GM21529 (cell line): Measurements from ENCODE around the gene SLC43A2.
"Not testable (repeated sequence)": the region's sequence is repeated elsewhere in the genome, so short reads cannot be mapped to it uniquely, and the experiment has no call there.

Experiments used
- ATAC-seq: cut with Tn5 transposase; IDR thresholded peaks from one replicate; pipeline ENCODE4 v1.9.1; 2021; ENCODE audit not compliant: unreplicated experiment

Gene SLC43A2

DNA sequence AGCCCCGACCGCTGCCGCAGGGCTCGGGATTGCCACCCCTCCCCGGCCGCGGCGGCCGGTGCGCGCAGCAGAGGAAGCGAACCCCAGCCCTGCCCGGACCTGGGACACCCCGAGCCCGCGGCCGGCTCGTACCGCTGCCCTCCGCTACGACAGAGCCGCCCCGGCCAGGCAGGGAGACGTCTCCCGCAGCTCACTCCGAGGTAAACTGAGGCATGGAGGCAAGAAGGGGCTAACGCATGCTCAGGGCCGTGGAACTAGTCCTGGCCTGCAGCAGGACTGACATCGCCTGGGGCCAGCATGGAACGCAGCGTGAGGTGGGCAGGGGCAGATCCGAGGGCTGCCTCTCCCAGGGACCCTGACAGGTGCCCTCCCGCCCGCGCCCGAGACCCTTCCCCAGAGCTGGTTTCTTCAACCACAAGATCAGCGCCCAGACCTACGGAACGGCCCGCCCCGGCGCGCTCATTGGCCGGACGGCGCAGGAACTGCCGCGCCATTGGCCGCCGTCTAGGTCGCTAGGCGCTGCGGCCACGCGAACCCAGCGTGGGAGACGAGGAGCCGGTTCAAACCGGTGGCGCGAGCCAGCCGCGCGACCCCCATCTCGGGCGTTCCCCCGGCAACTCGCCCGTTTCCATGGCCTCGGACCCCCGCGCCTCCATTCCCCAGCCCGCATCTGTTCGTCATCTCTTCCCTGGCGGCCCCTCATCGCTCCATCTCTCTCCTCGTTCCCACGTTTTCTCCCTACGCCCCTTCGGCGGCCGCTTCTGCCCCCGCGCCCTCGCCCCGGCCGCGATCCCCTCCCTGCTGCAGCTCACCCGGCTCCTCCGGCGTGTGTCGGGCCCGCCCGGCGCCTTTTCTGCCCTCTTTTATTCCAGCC, at the start of gene SLC43A2:
SLC43A2 (minus strand) TSS at position 853 of the 874 bp plus-strand sequence. CDS start 960 bp downstream, outside the sequence.
- ATAC-seq: peak; percentile 48

DNA sequence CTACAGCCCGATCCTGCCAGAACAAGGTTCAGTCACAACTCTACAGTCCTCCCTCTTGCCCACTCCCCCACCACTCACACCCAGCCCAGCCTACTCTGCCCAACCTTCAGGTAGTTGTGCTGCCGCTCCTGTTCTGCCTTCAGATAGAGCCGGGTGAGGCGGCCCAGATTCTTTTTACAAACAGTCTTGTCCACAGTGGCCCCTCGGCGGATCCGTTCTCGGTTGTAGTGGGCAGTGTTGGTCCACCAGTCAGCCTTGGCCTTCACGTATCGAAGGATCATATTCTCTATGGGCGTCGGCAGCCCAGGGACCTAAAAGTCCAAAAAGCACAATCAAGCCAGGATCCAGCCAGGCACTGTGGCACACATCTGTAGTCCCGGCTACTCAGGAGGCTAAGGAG, 47.8 kb upstream of the SLC43A2 start:
- ATAC-seq: no peak

DNA sequence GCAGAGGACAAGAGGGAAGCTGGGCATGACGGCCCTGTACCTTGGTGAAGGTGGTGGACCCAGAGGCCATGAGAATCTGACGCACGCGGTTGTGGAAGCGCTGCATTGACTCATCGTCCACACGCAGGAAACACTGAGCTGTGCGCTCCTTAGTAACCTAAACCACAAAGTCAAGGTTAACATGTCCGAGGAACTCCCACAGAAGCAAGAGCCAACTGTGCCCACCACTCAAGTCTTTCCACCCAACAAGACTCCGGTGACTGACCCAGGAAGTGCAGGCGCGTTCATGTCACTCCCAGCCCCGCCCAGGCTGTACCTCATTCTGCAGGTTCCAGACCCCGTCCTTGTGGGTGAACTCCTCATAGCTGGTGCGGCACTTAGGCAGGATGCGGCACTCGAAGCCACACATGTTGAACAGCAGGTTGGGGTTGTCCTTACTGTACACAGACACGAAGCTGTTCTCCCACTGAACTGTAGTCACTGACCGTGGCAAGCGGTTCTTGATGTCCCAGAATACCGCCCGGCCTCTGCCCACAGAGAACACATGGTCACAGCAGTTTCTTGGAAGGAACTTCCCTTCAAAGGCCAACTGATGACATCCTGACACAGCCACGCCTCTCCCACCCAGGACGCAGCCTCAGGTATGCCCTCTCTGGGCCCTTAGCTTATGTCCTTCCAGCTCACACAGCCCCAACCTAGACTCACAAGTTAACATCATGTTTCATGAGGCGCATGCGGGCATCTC, 44.6 kb upstream of the SLC43A2 start:
- no peak for ATAC-seq

- ATAC-seq: not testable (repeated sequence)
Observed at GRCh38 chr17:1663934-1664333, 35.3 kb upstream of the SLC43A2 start.

DNA sequence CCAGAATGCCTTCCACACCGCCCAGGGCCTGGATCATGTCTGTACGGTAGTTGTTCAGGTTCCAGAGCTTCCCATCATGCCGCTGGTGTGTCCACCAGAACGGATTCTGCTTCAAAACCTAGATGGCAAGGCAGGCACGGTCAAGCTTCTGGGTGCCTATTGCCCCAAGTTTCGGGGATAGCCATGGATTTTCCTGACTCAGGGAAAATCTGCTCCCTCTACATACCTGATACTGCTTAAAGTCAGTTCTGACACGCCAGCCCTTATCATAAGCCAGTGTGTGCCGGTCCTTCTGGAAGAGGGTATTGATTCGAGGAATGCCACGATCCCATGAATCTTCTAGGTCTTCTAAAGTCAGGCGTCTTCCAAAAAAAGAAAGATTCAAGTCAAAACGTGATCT, 32.4 kb upstream of the SLC43A2 start:
- no peak for ATAC-seq

DNA sequence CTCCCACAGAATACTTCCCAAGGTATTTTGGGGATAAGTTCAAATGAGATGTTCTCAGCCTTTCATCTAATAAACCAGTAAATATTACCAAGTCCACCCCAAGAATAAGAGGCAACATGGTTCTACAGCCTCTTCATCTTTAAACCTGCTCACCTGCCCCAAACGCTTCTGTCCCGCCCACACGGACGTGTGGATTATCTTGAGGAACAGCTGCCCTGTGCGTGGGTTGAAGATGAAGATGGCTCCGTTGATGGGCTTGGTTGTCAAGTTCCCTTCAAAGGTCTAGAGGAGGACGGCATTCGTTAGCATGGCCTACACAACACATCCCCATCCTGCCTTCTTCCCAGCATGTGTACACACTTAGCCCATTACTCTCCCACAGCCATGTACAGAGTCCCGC, 29.5 kb upstream of the SLC43A2 start:
- no peak for ATAC-seq

GRCh38 chr17:1653735-1654134, 25.1 kb upstream of the SLC43A2 start:
- ATAC-seq: no peak

DNA sequence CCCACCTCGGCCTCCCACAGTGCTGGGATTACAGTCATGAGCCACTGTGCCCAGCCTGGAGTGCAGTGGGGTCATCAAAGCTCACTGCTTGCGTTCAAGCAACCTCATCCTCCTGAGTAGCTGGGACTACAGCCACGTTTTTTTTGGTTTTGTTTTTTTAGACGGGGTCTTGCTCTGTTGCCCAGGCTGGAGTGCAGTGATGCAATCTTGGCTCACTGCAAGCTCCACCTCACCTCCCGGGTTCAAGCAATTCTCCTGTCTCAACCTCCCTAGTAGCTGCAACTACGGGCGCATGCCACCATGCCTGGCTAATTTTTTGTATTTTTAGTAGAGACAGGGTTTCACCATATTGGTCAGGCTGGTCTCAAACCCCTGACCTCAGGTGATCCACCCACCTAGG, 24.2 kb upstream of the SLC43A2 start:
- not testable (repeated sequence) for ATAC-seq

- no peak for ATAC-seq
Observed at GRCh38 chr17:1651559-1651844, 22.9 kb upstream of the SLC43A2 start.

GRCh38 chr17:1650731-1651558, 22.3 kb upstream of the SLC43A2 start:
- ATAC-seq: no peak

GRCh38 chr17:1649844-1650501, 21.3 kb upstream of the SLC43A2 start, which contains the start of gene RILP:
Gene RILP, minus strand, starts transcription at chr17:1649866. Its CDS starts 62 bp downstream, at chr17:1649804.
- peak; percentile 2 for ATAC-seq

DNA sequence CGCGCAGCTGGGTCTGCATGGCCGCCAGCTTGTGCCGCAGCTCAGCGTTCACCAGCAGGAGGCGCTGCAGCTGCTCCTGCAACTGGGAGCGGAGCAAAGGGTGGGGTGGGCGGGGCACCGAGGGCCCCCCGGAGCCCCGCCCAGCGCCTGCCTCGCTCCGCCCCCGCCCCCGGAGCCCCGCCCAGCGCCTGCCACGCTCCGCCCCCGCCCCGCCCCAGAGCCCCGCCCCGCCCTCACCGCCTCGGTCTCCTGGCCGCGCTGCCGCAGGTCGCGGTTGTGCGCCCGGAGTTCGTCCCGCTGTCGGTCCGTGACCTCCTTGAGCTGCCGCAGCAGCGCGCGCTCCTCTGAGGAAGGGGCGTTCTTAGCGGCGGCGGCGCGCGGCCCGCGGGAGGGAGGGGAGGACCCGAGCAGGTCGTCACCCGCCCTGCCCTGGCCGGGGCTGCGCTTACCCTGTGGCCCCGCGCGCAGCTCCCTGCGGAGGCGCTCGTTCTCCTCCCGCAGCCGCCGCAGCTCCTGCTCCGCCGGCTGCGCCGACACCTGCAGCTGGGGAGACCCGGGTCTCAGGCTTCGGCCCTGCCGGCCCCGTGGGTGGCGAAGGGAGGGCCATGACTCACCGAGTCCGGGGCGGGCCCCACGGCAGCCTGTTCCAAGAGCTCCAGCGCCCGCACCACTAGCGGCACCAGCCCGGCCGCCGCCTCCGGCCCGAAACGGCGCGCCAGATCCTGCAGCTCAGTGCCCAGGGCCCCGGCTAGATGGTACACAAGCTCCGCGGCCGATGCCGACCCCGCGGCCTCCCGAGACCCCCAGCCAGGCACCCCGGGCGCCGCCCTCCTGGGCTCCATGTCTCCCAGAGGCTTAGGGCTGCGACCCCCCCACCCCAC, 20.6 kb upstream of the SLC43A2 start:
- peak; percentile 52 for ATAC-seq

DNA sequence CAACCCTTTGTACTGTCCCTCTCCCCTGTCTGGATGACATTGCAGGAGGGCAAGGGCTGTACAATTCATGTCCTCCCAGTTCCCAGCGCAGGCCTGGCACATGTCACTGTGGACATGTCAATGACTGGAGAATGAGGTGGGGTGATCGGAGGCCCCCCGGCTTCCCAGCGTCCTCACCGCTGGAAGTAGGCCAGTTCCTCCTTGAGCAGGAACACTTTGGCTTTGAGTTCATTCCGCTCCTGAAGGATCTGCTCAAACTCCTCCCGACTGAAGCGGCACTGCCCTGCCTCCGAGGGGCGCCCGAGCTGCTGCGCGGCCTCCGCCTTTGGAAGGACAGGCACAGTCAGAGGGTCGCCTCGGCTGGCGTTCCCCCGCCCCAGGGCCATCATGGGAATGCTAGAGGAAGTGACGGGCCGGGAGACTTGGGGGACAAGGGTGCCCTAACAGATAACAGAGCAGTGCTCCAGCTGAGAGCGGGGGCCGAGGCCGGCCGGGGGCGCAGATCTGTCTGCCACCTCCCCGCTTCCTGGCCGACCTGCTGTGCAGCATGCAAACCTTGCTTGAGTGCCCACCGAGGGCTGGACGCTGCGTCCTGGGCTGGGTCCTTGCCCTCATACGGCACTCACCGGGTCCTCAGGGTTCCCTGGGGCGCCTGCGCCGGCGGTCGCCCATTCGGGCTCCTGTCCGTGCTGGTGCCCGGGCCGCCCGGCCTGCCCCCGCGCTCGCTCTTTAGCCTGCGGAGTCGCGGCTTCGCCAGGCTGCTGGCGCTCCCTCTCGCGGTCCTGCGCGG, 19.7 kb upstream of the SLC43A2 start:
- no peak for ATAC-seq

DNA sequence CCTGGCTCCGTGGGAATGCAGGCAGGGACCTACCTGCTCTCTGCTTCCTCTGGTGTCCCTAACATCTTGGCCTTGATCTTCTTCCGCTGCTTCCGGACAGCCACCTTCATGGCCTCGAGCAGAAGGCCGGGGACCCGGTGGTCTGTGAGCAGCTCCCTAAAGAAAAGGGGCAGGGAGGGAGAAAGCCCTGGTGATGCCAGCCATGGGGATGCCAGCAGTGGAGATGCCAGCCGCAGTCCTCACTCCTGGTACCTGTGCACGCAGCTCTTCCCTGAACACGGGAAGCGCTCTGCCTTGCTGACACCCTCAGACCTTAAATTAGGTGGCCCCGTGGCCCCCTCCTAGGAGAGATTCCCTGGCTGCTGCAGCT, 19.2 kb upstream of the SLC43A2 start:
- ATAC-seq: no peak

- ATAC-seq: no peak
Observed at GRCh38 chr17:1646199-1646875, 17.7 kb upstream of the SLC43A2 start.

DNA sequence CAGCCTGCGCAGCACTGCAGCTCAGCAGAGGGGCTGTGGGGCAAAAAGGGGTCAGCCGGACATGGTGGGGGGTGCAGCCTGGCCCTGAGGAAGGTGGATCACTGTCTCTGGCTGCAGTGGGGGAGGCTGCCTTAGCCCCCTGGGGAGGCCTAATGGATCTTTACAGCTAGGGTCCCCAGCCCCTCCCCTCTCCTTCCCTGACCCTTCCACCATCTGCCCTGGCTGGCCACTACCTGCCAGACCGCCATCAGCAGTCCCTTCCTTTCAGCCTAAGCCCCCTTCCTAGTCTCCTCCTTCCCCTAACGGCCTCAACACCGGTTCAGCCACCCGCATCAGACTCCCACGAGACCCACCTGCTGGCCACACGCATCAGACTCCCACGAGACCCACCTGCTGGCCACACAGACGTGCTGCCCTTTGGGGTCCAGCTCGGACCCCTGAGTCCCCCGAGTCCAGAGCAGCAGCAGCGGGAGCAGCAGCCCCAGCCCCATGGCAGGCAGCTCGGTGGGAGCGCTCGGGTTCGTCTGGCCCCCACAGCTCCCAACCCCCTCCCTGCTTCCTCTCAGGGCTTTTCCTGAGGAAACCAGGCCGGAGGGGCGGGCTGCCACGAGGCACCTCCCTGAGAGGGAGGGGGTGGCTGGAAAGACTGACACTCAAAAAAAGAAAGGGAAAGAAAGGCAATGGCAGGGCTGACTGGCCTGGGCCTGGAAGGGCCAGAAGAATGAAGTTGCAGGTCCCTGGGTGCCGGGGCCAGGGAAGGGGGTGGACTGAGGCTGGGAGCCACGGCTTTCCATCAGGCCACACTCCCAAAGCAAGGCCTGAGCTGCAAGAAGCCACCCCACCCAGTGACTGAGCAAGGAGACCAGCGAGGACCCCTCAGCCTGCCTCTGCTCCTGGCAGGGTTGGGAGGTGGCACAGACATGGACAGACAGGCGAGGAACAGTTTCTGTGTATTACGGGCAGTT, 16.9 kb upstream of the SLC43A2 start, which contains the start of gene SCARF1:
SCARF1 (minus strand) TSS at position 526 of the 965 bp plus-strand sequence; CDS start at position 491, 35 bp downstream.
- no peak for ATAC-seq

- ATAC-seq: no peak
Observed at GRCh38 chr17:1644493-1645206, 16.0 kb upstream of the SLC43A2 start.
